Measurements from ENCODE around the gene SMIM43. TPM values are rescaled to one million over a fixed set of nuclear protein-coding genes. Genes with fewer than 3 reads are reported as not detected.

SMIM43 gene
- total and polyA plus RNA-seq, 2 of the 8 experiments (the other 6 are each of a cell fraction or from before 2014, with no cell fraction given), result 0.50 to 0.94 TPM

- TF ChIP-seq ASH2L (IDR thresholded peaks at IDR 0.05; ENCODE audit: low read length), result no peak
- no peak for TF ChIP-seq TCF12 (IDR thresholded peaks at IDR 0.05; ENCODE audit: low read depth, low read length)
Observed at GRCh38 chr4:121792966-121793365, 28.0 kb upstream of the SMIM43 start (continued).

Data from H1 (cell line).